ENCODE data around the gene CHRM3.

CHRM3 gene

GRCh38 chr1:239417221-239417620, 30.9 kb downstream of the CHRM3 start:
- DNase-seq, result no peak

- no peak for DNase-seq
Measured at GRCh38 chr1:239417986-239418640, 31.7 kb downstream of the CHRM3 start.

- DNase-seq, result no peak
Measured at GRCh38 chr1:239418681-239419080, 32.3 kb downstream of the CHRM3 start.

- DNase-seq, result no peak
Measured at GRCh38 chr1:239421811-239422210, 35.4 kb downstream of the CHRM3 start.

- DNase-seq, result no peak
Measured at GRCh38 chr1:239422818-239423217, 36.5 kb downstream of the CHRM3 start.

- no peak for DNase-seq
Measured at GRCh38 chr1:239426821-239427475, 40.6 kb downstream of the CHRM3 start.

GRCh38 chr1:239427712-239428111, 41.3 kb downstream of the CHRM3 start:
- no peak for DNase-seq

- DNase-seq, result no peak
Measured at GRCh38 chr1:239428120-239428710, 41.8 kb downstream of the CHRM3 start.

- no peak for DNase-seq
Measured at GRCh38 chr1:239429163-239429562, 42.8 kb downstream of the CHRM3 start.

GRCh38 chr1:239432255-239432654, 45.9 kb downstream of the CHRM3 start:
- DNase-seq, result no peak

GRCh38 chr1:239434181-239434580, 47.8 kb downstream of the CHRM3 start:
- DNase-seq, result no peak
